HG02759 (cell line): ENCODE measurements around the gene AKAP12.
"Not testable (repeated sequence)": the region's sequence is repeated elsewhere in the genome, so short reads cannot be mapped to it uniquely, and the experiment has no call there.

Experiments
- ATAC-seq: cut with Tn5 transposase; IDR thresholded peaks from one replicate; pipeline ENCODE4 v1.9.1; 2021; ENCODE audit warnings: mild to moderate bottlenecking, moderate library complexity; ENCODE audit not compliant: unreplicated experiment

Gene AKAP12

DNA sequence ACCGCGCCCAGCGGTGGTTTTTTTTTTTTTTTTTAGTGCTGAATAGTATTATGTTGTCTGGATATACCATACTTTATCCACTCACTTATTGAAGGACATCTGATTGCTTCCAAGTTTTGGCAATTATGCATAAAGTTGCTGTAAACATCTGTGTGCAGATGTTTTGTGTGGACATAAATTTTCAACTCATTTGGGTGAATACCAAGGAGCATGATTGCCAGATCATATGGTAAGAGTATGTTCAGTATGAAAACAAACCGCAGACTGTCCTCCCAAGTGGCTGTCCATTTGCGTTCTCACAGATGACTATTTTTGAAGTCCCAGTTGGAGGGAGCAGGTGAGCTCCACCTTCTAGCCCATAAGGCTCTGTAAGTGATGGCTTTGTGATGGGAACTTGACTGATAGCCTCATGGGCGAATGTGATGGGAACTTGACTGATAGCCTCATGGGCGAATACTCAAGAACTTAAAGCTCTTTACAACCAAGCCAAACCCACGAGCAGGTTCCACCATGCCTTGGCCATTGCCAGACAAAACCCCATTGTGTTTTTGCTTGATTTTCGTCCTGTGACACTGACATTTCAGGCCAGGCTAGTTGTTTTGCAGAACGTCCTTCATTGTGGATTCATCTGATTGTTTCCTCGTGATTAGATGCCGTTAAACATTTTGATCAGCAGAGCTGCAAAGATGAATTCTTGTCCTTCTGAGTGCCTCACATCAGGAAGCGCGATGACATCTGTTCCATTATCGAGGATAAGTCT, 100.6 kb downstream of the AKAP12 start:
- no peak for ATAC-seq

DNA sequence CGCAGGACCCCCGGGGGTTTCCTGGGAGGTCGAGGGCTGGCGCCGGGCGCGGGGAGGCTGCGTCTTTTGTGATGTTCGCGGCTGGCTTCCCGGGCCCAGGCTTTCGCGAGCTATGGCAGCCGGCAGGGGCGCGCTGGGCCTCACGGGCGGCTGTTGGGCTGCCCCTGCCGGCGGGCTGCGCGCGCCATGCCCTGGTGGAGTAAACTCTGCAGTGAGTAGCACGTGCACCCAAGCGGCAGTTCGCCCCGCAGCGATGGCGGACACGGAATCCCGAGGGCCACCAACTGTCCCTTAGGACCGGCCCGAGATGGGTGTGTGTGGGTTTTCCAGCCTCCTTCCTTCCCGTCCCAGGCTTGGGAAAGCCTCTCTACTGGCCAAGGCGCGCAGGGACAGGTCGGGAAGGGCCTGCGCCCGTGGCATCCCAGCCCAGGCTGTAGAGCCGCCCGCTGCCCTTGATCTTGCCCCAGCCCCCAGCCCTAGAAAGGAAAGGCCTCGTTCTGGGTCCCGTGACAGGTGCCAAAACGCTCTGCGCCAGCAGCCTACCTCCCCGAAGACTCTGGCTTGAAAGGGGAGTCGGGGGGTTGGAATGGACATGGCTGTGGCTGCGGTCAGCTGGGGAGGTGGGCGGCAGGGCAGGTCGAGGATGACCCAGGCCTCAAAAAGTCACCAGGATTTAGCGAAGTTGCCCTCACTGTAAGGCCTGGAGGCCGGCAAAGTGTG, 101.9 kb downstream of the AKAP12 start:
- ATAC-seq: no peak

DNA sequence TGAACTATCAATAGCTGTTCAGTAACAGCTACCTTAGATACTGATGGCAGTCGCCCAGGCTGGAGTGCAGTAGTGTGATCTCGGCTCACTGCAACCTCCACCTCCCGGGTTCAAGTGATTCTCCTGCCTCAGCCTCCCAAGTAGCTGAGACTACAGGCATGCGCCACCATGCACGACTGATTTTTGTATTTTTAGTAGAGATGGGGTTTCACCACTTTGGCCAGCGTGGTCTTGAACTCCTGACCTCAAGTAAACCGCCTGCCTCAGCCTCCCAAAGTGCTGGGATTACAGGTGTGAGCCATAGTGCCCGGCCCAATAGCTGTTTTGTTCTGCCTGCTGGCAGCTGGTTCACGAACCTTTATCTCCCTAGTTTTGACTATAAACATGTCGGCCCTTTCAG, 103.0 kb downstream of the AKAP12 start:
- not testable (repeated sequence) for ATAC-seq

DNA sequence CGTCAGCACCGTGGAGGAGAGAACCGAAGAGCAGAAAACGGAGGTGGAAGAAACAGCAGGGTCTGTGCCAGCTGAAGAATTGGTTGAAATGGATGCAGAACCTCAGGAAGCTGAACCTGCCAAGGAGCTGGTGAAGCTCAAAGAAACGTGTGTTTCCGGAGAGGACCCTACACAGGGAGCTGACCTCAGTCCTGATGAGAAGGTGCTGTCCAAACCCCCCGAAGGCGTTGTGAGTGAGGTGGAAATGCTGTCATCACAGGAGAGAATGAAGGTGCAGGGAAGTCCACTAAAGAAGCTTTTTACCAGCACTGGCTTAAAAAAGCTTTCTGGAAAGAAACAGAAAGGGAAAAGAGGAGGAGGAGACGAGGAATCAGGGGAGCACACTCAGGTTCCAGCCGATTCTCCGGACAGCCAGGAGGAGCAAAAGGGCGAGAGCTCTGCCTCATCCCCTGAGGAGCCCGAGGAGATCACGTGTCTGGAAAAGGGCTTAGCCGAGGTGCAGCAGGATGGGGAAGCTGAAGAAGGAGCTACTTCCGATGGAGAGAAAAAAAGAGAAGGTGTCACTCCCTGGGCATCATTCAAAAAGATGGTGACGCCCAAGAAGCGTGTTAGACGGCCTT, 110.0 kb downstream of the AKAP12 start:
- ATAC-seq: no peak

DNA sequence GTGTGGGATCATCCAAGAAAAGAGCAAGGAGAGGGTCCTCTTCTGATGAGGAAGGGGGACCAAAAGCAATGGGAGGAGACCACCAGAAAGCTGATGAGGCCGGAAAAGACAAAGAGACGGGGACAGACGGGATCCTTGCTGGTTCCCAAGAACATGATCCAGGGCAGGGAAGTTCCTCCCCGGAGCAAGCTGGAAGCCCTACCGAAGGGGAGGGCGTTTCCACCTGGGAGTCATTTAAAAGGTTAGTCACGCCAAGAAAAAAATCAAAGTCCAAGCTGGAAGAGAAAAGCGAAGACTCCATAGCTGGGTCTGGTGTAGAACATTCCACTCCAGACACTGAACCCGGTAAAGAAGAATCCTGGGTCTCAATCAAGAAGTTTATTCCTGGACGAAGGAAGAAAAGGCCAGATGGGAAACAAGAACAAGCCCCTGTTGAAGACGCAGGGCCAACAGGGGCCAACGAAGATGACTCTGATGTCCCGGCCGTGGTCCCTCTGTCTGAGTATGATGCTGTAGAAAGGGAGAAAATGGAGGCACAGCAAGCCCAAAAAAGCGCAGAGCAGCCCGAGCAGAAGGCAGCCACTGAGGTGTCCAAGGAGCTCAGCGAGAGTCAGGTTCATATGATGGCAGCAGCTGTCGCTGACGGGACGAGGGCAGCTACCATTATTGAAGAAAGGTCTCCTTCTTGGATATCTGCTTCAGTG, 110.8 kb downstream of the AKAP12 start:
- ATAC-seq: no peak

DNA sequence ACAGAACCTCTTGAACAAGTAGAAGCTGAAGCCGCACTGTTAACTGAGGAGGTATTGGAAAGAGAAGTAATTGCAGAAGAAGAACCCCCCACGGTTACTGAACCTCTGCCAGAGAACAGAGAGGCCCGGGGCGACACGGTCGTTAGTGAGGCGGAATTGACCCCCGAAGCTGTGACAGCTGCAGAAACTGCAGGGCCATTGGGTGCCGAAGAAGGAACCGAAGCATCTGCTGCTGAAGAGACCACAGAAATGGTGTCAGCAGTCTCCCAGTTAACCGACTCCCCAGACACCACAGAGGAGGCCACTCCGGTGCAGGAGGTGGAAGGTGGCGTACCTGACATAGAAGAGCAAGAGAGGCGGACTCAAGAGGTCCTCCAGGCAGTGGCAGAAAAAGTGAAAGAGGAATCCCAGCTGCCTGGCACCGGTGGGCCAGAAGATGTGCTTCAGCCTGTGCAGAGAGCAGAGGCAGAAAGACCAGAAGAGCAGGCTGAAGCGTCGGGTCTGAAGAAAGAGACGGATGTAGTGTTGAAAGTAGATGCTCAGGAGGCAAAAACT, 111.5 kb downstream of the AKAP12 start:
- ATAC-seq: no peak

DNA sequence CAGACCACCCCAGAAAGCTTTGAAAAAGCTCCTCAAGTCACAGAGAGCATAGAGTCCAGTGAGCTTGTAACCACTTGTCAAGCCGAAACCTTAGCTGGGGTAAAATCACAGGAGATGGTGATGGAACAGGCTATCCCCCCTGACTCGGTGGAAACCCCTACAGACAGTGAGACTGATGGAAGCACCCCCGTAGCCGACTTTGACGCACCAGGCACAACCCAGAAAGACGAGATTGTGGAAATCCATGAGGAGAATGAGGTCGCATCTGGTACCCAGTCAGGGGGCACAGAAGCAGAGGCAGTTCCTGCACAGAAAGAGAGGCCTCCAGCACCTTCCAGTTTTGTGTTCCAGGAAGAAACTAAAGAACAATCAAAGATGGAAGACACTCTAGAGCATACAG, 112.0 kb downstream of the AKAP12 start:
- no peak for ATAC-seq

DNA sequence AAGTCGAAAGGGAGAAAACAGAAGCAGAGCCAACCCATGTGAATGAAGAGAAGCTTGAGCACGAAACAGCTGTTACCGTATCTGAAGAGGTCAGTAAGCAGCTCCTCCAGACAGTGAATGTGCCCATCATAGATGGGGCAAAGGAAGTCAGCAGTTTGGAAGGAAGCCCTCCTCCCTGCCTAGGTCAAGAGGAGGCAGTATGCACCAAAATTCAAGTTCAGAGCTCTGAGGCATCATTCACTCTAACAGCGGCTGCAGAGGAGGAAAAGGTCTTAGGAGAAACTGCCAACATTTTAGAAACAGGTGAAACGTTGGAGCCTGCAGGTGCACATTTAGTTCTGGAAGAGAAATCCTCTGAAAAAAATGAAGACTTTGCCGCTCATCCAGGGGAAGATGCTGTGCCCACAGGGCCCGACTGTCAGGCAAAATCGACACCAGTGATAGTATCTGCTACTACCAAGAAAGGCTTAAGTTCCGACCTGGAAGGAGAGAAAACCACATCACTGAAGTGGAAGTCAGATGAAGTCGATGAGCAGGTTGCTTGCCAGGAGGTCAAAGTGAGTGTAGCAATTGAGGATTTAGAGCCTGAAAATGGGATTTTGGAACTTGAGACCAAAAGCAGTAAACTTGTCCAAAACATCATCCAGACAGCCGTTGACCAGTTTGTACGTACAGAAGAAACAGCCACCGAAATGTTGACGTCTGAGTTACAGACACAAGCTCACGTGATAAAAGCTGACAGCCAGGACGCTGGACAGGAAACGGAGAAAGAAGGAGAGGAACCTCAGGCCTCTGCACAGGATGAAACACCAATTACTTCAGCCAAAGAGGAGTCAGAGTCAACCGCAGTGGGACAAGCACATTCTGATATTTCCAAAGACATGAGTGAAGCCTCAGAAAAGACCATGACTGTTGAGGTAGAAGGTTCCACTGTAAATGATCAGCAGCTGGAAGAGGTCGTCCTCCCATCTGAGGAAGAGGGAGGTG, 112.9 kb downstream of the AKAP12 start:
- ATAC-seq: no peak

DNA sequence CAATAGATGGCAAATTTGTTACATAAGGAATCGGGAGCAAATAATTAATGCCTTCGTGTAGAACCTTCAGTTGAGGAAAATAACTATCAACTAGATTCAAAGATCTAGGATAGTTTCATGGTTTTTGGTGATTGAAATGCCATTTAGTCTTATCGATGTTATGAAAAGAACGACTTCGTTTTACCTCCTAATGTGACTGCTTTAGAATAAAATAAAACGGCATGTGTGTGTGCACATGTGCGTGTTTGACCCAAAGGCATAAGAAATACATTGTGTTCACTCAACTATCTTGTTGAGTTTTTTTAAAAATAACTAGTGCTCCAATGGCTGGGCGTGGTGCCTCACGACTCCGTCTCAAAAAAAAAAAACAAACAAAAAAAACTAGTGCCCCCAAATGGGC, 114.0 kb downstream of the AKAP12 start:
- ATAC-seq: no peak

DNA sequence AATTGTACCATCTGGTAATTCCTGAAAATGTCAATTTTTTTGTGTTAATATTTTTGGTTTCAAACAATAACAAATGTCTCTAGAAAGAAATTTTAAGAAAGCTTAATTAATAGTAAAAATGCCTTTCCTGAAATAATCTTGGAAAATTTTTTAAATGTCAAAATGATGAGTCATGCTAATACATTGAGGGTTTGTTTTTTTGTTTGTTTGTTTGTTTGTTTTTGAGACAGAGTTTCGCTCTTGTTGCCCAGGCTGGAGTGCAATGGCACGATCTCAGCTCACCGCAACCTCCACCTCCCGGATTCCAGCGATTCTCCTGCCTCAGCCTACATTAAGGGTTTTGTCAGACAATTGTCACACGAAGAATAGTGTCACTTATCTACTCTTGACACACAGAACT, 117.2 kb downstream of the AKAP12 start:
- ATAC-seq: not testable (repeated sequence)

DNA sequence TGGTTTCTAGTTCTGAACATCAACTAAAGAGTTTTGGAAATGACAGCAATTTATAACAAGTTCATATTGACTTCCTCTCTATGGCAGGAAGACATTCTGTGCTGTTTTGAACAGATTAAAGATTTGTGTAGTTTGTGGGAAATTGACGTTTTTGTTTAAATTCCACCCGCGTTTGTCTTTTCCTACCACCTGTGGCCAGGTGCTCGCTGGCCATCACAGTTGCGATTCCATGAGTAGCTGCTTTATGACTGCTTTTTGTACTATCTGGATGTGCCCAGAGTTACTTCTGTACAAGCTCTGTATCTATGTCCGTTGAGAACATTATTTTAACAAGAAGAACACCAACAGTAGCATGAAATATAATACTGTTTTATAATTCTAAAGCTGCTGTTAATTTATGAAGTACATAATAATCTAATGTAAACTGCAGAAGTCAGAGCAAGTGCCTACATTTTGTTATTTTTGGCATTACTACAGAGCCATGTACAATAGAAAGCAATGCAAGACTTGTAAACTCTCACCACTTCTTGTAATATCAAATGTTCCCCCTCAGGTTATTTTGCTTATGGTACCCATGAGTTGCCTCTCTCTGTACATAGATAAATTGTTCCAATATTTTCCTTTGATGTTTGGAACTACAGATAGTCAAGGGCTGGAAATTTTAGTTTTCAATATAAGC, 118.1 kb downstream of the AKAP12 start:
- no peak for ATAC-seq

DNA sequence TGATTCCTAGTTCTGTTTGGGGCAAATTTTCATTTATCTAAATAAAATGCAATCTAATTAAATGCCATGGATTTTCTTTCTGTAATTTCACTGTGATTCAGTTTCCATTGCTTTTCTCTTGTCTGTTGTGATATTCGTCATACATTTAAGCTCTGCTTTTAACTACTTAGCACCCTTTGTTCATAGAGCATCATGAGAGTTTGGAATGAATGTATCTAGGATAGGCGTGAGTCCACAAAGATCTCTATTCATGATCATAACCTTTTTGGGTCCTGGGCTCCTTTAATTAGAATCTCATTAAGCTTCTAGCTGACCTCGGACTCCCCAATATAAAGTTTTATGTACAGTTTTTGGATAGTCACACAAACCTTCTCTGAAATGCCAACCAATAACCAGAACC, 118.7 kb downstream of the AKAP12 start:
- no peak for ATAC-seq

DNA sequence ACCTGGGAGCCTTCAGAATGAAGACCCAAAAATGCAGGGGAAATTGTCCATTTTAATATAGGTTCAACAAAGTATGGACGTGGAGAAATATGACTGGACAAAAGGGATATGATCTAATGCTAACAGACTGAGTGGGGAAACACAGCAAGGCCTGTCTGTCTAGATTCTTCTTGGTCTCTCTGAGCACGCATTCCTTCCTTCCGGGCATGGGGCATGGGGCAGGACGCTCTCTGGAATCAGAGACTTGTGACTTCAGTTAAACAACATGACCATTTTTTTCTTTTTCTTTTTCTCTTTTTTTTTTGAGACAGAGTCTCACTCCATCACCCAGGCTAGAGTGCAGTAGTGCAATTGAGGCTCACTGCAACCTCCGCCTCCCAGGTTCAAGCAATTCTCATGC, 119.7 kb downstream of the AKAP12 start:
- ATAC-seq: no peak

DNA sequence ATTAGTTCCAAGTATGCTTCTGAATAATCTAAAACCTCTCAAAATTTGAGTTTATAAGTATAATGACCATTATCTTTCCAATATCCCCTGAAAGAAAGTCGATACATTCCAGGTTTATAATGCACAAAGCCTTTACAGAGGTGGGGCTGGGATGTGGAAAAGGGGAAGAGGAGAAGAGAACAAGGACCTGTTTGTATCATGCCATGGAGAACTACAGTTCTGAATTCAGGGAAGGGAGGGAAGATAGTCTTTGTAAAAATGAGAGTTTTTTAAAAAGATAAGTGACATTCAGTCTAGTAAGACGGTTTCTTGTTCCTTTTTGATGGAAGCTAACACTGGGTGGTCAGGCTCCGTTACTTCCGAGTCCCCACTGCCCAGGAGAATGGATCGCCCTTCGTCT, 125.5 kb downstream of the AKAP12 start:
- no peak for ATAC-seq

DNA sequence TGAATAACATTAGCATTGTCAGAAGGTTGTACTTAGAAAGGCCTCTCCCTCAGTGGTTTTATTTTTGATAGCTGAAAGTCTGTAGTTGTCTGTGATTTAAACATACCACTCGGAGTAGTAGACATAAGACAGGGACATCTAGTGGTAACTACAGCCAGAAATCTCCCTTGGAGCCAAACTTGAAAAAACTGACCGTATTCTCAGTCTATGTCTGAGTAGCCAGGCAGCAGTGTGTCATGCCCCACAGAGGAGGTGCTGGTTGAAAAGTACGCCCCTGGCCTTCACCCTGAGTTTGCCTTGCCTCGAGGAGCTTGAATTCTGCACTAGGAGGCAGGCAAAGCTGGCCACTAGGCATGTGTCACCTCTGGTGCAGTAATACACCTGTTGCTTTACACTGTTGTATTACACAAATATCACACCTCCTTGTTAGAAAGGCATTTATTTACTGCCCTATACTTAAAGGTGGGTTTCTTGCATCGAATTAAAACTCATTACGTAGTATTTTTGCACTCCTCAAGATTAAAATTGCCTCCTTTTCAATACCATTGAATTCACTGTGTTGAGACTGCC, 130.8 kb downstream of the AKAP12 start:
- no peak for ATAC-seq

DNA sequence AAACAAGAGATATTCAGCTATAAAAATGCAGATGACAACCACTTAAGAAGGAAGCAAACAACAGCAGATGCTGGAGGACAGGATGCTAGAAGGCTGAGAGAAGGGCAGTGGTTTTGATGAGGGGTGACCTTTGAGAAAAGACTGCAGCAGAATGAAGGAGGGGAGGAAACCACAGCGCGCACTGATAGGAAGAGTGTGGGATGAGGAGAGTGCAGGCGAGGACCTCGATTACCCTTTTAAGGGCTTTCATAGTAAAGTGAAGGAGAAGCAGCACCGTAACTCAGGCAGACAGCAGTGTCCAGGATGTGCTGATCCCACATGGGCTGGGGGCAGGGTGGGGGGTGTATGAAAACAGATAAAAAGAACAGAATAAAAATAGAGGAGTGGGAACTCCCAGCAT, 132.4 kb downstream of the AKAP12 start:
- no peak for ATAC-seq

DNA sequence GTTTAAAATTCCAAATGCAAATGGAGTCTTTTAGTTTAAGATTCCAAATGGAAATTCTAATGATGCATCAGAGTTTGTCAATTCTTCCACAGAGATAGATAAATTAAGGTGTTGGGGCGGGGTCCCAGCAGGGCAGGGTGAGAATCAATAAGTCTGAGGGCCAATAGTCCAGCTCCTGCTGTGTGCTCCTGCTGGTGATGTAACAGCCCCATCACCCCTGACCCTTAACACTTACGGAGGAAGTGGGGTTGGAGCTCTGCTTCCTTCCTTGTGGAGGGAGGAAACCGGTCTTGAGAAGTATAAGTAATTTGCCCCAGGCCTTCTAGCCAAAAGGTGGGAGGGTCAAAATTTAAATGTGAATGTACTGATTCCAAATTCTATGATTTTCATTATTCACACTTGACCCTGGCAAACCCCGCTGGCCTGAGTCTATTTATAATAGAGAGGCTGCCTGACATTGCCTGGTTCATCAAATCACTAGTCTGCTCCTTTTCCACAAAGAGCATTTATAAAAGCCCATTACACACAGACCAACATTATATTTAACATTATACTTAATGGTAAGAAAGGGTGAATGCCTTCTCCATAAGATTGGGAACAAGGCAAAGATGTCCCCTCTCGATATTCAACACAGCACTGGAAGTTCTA, 134.4 kb downstream of the AKAP12 start:
- ATAC-seq: no peak

DNA sequence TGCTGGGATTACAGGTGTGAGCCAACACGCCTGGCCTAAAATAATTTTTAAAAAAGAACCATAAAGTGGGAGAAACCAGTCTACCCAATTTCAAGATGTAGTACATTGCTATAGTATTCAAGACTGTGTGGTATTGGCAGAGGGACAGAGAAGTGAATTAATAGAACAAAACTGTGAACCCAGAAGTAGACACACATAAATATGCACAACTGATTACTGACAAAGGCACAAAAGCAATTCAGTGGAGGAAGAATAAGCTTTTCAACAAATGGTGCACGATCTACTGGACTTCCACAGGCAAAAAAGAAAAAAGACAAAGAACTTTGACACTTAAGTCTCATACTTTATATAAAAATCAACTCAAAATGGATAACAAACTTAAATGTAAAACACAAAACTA, 136.1 kb downstream of the AKAP12 start:
- no peak for ATAC-seq

DNA sequence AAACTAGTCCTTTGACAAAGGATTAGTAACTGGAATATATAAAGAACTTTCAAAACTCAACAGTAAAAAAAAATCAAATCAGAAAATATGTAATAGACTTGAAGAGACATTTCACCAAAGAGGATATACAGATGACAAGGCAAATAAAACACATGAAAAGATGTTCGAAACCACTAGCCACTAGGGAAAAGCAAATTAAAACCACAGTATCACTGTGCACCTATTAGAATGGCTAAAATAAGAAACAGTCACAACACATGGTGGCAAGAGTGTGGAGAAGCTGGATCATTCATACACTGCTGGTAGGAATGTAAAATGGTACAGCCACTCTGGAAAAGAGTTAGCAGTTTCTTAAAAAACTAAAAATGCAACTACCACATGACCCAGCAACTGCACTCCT, 136.7 kb downstream of the AKAP12 start:
- peak; percentile 27 for ATAC-seq
